ENCODE results near the gene IRF5.
"Not testable (repeated sequence)": the region's sequence is repeated elsewhere in the genome, so short reads cannot be mapped to it uniquely, and the experiment has no call there.

Gene IRF5

GRCh38 chr7:128940494-128941322 lies 3.0 kb downstream of the IRF5 start:
- peak; percentile 92 to 93 for DNase-seq

DNA sequence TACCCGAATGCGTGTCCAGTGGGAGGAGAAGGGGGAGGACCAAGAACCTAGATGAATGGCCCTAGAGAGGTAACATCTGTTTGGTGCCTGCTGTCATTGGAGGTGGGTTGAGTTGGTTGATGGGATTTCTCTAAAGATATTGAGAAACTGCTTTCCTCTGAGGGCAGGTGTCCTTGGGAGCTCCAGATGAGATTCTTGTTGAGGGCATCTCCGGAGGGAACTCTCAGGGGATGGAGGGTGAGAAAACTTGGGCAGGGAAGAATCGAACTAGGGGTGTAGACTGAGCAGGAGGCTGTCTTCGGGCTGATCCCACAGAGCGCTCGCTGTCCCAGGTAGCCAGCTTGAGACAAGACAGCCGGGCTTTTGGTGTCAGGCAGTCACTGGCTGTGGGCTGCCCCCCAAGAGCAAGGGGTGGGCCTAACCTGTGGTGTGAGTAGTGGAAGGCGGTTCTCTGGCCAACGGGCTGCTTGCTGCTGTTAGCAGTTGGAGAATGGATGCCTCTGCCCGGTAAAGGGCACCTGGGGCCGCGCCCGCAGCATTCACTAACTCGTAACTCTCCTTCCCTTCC lies 3.7 kb downstream of the IRF5 start:
- no peak for DNase-seq

- no peak for DNase-seq
Measured at GRCh38 chr7:128941946-128942526, 4.3 kb downstream of the IRF5 start.

DNA sequence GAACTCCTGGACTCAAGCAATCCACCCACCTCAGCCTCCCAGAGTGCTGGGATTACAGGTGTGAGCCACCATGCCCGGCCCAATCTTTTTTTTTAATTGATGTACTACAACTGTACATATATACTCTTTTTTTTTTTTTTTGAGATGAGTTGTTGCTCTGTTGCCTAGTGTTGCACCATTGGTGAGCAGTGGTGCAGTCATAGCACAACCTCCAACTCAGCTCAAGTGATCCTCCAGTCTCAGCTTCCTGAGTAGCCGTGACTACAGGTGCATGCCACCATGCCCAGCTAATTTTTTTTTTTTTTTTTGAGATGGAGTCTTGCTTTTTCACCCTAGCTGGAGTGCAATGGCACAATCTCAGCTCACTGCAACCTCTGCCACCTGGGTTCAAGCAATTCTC lies 5.5 kb downstream of the IRF5 start:
- not testable (repeated sequence) for DNase-seq

DNA sequence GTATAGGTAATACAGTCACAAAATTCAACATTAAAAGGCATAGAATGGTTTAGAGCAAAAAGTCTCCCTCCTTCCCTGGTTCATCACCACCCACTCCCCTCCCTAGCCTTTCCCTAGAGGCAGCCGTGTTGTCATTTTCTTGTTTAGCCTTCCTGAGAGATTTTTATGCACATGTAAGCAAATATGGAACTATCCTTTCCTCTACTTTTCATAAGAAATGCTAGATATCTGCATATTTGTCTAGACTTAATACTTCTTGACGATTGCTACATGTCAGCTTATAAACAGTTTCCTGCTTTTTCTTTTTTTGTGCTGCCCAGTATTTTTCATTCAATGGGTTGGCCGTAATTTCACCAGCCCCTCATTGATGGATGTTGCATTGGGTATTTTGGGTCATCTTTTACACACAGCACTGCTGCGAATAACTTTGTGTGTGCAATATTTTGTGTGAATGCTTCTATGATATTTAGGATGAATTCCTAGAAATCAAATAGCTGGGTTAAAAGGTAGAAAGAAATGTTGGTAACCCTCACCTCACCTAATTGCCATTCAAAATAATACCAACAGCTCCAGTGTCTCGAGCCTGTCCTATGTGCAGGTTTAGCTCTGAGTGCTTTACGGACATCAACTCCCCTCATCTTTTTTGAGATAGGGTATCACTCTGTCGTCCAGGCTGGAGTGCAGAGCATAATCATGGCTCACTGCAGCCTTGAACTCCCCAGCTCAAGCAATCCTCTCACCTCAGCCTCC lies 6.9 kb downstream of the IRF5 start:
- DNase-seq: peak in 1 of 2 donors; percentile 12

DNA sequence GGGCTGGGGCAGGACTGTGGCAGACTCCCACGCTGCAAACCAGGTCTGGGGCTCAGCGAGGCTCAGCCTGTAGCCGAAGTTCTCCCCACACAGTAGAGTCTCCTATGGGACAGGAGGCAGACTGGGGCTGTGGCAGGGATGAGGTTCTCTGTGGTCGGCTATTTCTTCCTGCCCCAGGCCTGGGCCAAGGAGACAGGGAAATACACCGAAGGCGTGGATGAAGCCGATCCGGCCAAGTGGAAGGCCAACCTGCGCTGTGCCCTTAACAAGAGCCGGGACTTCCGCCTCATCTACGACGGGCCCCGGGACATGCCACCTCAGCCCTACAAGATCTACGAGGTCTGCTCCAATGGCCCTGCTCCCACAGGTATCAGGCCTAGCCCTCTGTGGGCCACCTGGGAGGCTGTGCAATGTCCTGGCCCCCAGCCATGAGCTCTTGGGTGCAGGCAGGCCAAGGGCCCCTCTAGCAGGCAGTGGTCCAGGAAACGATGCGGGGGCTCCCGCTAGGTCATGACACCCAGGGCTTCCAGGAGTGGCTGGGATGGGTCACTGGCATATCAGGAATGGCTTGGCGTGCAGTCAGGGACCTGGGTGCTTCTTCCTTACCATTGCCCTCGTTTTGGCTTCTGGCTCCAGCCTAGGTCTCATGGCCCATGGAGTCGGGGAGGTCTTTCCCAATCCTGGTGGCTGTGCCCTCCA lies 8.1 kb downstream of the IRF5 start:
- DNase-seq: no peak

- DNase-seq: peak; percentile 13 to 38
Measured at GRCh38 chr7:128946936-128947830, 9.5 kb downstream of the IRF5 start.

GRCh38 chr7:128947854-128948253 lies 10.1 kb downstream of the IRF5 start:
- DNase-seq: no peak

GRCh38 chr7:128948312-128948973 lies 10.7 kb downstream of the IRF5 start:
- peak in 1 of 2 donors; percentile 29 for DNase-seq

DNA sequence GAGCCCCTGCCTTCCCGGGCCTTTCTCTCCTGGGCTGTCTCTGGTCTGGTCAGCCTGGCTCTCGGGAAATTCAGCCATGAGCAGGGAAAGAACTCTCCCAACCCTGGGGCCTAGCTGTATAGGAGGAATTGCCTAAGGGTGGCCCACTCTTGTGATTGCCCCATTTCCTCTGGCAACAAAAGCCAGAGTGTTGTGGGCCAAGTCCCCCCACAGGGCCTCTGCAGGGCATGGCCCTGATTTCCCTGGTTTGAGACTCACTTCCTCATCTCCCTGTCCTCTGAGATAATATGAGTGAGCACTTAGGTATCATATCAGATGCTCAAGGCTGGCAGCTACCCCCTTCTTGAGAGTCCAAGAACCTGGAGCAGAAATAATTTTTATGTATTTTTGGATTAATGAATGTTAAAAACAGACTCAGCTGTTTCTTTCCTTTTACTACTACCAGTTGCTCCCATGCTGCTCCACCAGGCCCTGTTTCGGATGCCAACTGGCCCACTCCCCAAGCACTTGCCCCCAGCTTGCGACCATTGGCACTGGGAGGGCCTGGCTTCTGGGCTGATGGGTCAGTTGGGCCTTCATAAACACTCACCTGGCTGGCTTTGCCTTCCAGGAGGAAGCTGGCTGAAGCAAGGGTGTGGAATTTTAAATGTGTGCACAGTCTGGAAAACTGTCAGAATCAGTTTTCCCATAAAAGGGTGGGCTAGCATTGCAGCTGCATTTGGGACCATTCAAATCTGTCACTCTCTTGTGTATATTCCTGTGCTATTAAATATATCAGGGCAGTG lies 11.4 kb downstream of the IRF5 start:
- peak; percentile 87 to 90 for DNase-seq

DNA sequence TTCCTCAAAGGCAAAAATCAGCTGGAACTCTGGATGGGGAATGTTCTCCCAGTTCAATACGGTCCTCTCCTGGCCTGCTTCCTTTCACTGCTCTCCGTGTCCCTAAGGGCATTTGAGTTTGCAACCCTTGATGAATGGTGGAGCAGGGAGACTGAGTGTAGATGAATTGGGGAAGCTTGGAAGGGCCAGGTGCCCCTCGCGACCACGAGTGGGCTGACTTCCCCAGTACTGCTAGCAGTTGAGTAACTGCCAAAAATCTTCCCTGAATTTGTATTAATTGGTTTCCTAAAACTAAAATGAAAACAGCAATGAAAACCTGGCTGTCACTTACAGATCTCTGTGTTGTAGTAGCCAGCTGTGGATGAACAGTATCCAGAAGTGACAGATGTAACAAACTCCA lies 13.6 kb downstream of the IRF5 start:
- peak; percentile 49 to 71 for DNase-seq

DNA sequence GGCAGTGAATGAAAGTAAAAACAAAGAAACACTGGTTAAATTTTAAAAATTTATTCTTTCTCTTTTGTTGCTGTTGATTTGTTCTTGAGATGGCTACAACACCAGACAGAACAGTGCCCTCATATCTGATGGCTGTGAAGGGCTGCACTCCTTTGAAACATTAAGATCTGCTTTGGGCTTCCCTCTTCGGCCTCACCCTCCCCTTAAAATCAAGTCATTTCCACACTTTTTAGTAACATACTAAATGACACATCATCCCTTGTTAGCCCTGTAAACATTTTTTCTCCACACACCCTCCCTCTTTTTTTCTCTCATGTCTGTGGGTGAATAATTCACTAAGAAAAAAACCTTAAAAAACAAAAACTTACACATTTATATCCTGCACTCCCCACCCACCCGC lies 16.4 kb downstream of the IRF5 start:
- no peak for DNase-seq

GRCh38 chr7:128954830-128955802 lies 17.4 kb downstream of the IRF5 start:
- no peak for DNase-seq

- DNase-seq: no peak
Measured at GRCh38 chr7:128955981-128956380, 18.3 kb downstream of the IRF5 start.

GRCh38 chr7:128959296-128959695 lies 21.6 kb downstream of the IRF5 start:
- DNase-seq: no peak

GRCh38 chr7:128961030-128961659 lies 23.4 kb downstream of the IRF5 start:
- DNase-seq: no peak

GRCh38 chr7:128962899-128963298 lies 25.2 kb downstream of the IRF5 start:
- DNase-seq: peak; percentile 44 to 71

DNA sequence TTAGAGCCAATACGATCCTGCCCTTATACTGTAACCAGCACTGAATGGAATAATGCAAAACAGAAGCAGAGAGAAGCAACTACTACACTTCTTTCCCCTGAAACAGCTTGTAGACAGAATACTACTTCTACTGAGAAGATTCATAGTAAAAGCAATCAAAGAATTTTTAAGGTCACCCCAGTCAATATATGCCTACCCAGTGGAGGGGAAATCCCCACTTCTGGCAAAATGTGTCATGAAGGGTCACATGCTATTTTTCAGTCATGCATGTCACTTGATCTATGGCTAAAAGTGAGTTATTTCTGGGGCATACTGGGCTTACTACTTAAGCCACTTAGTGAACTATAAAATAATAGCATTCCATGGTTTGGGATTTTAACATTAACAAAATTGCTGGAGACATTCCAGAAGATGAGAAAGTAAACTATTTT lies 25.6 kb downstream of the IRF5 start:
- peak; percentile 83 to 88 for DNase-seq

Data from inflammatory macrophage (primary cell).